ENCODE data around the gene ANKS6.
A peak's percentile ranks its signal among the peaks of the same experiment; 100 is the strongest.

ANKS6 gene

GRCh38 chr9:98790134-98790841 lies 6.1 kb downstream of the ANKS6 start:
- Histone ChIP-seq H3K4me1 (ENCODE audit: control insufficient read depth, insufficient read depth, low read length) (peaks cover 25% of the 10 kb centered on the region), H3K36me3 (ENCODE audit: control insufficient read depth, insufficient read depth, low read length, severe bottlenecking) (peaks cover 20% of the 10 kb centered on the region), H3K9me3 (ENCODE audit: control insufficient read depth, low read length) (no peaks in the 10 kb centered on the region), H3K9ac (ENCODE audit: low read length) (peak overlapping the region; percentile 51), H3K27me3 (replicated peaks; ENCODE audit: control insufficient read depth, insufficient read depth, low read length) (no peaks in the 10 kb centered on the region), H3K4me3 (ENCODE audit: low read length) (no peak overlapping the region)
- DNase-seq (ENCODE audit: low read depth), result no peak

- Histone ChIP-seq H3K27me3 (replicated peaks; ENCODE audit: control insufficient read depth, insufficient read depth, low read length) (no peaks in the 10 kb centered on the region), H3K9me3 (ENCODE audit: control insufficient read depth, low read length) (no peaks in the 10 kb centered on the region), H3K9ac (ENCODE audit: low read length) (no peak overlapping the region), H3K4me3 (ENCODE audit: low read length) (no peak overlapping the region), H3K4me1 (ENCODE audit: control insufficient read depth, insufficient read depth, low read length) (peaks cover 24% of the 10 kb centered on the region), H3K36me3 (ENCODE audit: control insufficient read depth, insufficient read depth, low read length, severe bottlenecking) (peaks cover 20% of the 10 kb centered on the region)
- no peak for DNase-seq (ENCODE audit: low read depth)
Measured at GRCh38 chr9:98789483-98790133, 6.7 kb downstream of the ANKS6 start.

GRCh38 chr9:98787766-98788335 lies 8.5 kb downstream of the ANKS6 start:
- Histone ChIP-seq H3K27me3 (replicated peaks; ENCODE audit: control insufficient read depth, insufficient read depth, low read length) (no peaks in the 10 kb centered on the region), H3K9me3 (ENCODE audit: control insufficient read depth, low read length) (no peaks in the 10 kb centered on the region), H3K36me3 (ENCODE audit: control insufficient read depth, insufficient read depth, low read length, severe bottlenecking) (peaks cover 30% of the 10 kb centered on the region), H3K9ac (ENCODE audit: low read length) (no peak overlapping the region), H3K4me3 (ENCODE audit: low read length) (no peak overlapping the region), H3K4me1 (ENCODE audit: control insufficient read depth, insufficient read depth, low read length) (peaks cover 24% of the 10 kb centered on the region)
- DNase-seq (ENCODE audit: low read depth), result no peak

- Histone ChIP-seq H3K4me1 (ENCODE audit: control insufficient read depth, insufficient read depth, low read length) (peaks cover 24% of the 10 kb centered on the region), H3K9ac (ENCODE audit: low read length) (no peak overlapping the region), H3K4me3 (ENCODE audit: low read length) (no peak overlapping the region), H3K9me3 (ENCODE audit: control insufficient read depth, low read length) (no peaks in the 10 kb centered on the region), H3K27me3 (replicated peaks; ENCODE audit: control insufficient read depth, insufficient read depth, low read length) (no peaks in the 10 kb centered on the region), H3K36me3 (ENCODE audit: control insufficient read depth, insufficient read depth, low read length, severe bottlenecking) (peaks cover 39% of the 10 kb centered on the region)
- DNase-seq (ENCODE audit: low read depth), result no peak
Measured at GRCh38 chr9:98786750-98787510, 9.4 kb downstream of the ANKS6 start.

- Histone ChIP-seq H3K9me3 (ENCODE audit: control insufficient read depth, low read length) (no peaks in the 10 kb centered on the region), H3K36me3 (ENCODE audit: control insufficient read depth, insufficient read depth, low read length, severe bottlenecking) (peaks cover 48% of the 10 kb centered on the region), H3K9ac (ENCODE audit: low read length) (no peak overlapping the region), H3K4me3 (ENCODE audit: low read length) (no peak overlapping the region), H3K27me3 (replicated peaks; ENCODE audit: control insufficient read depth, insufficient read depth, low read length) (no peaks in the 10 kb centered on the region), H3K4me1 (ENCODE audit: control insufficient read depth, insufficient read depth, low read length) (peaks cover 12% of the 10 kb centered on the region)
- DNase-seq (ENCODE audit: low read depth), result no peak
Measured at GRCh38 chr9:98784831-98785806, 11.2 kb downstream of the ANKS6 start.

- DNase-seq (ENCODE audit: low read depth), result no peak
- Histone ChIP-seq H3K9ac (ENCODE audit: low read length) (no peak overlapping the region), H3K4me3 (ENCODE audit: low read length) (no peak overlapping the region), H3K4me1 (ENCODE audit: control insufficient read depth, insufficient read depth, low read length) (peaks cover 12% of the 10 kb centered on the region), H3K27me3 (replicated peaks; ENCODE audit: control insufficient read depth, insufficient read depth, low read length) (no peaks in the 10 kb centered on the region), H3K36me3 (ENCODE audit: control insufficient read depth, insufficient read depth, low read length, severe bottlenecking) (peaks cover 40% of the 10 kb centered on the region), H3K9me3 (ENCODE audit: control insufficient read depth, low read length) (no peaks in the 10 kb centered on the region)
Measured at GRCh38 chr9:98783518-98784226, 12.7 kb downstream of the ANKS6 start.

- H3K27me3 ChIP-seq (replicated peaks; ENCODE audit: control insufficient read depth, insufficient read depth, low read length), result no peaks in the 10 kb centered on the region
- no peak overlapping the region for H3K9ac ChIP-seq (ENCODE audit: low read length)
- H3K4me3 ChIP-seq (ENCODE audit: low read length), result no peak overlapping the region
- peaks cover 37% of the 10 kb centered on the region for H3K36me3 ChIP-seq (ENCODE audit: control insufficient read depth, insufficient read depth, low read length, severe bottlenecking)
- peaks cover 8% of the 10 kb centered on the region for H3K4me1 ChIP-seq (ENCODE audit: control insufficient read depth, insufficient read depth, low read length)
- DNase-seq (ENCODE audit: low read depth), result no peak
- H3K9me3 ChIP-seq (ENCODE audit: control insufficient read depth, low read length), result no peaks in the 10 kb centered on the region
Measured at GRCh38 chr9:98781588-98782383, 14.6 kb downstream of the ANKS6 start.

- Histone ChIP-seq H3K4me3 (ENCODE audit: low read length) (no peak overlapping the region), H3K9me3 (ENCODE audit: control insufficient read depth, low read length) (no peaks in the 10 kb centered on the region), H3K9ac (ENCODE audit: low read length) (no peak overlapping the region), H3K4me1 (ENCODE audit: control insufficient read depth, insufficient read depth, low read length) (peaks cover 2% of the 10 kb centered on the region), H3K36me3 (ENCODE audit: control insufficient read depth, insufficient read depth, low read length, severe bottlenecking) (peaks cover 37% of the 10 kb centered on the region), H3K27me3 (replicated peaks; ENCODE audit: control insufficient read depth, insufficient read depth, low read length) (no peaks in the 10 kb centered on the region)
- no peak for DNase-seq (ENCODE audit: low read depth)
Measured at GRCh38 chr9:98780059-98780749, 16.2 kb downstream of the ANKS6 start.

GRCh38 chr9:98778711-98779530 lies 17.4 kb downstream of the ANKS6 start:
- no peak for DNase-seq (ENCODE audit: low read depth)
- Histone ChIP-seq H3K4me3 (ENCODE audit: low read length) (no peak overlapping the region), H3K36me3 (ENCODE audit: control insufficient read depth, insufficient read depth, low read length, severe bottlenecking) (peaks cover 37% of the 10 kb centered on the region), H3K9ac (ENCODE audit: low read length) (no peak overlapping the region), H3K27me3 (replicated peaks; ENCODE audit: control insufficient read depth, insufficient read depth, low read length) (no peaks in the 10 kb centered on the region), H3K9me3 (ENCODE audit: control insufficient read depth, low read length) (no peaks in the 10 kb centered on the region), H3K4me1 (ENCODE audit: control insufficient read depth, insufficient read depth, low read length) (no peaks in the 10 kb centered on the region)
